HG02840 (cell line): Measurements from ENCODE around the gene STARD7.
"Not testable (repeated sequence)": the region's sequence is repeated elsewhere in the genome, so short reads cannot be mapped to it uniquely, and the experiment has no call there.

Experiments
- ATAC-seq: cut with Tn5 transposase; IDR thresholded peaks from one replicate; pipeline ENCODE4 v1.9.1; 2021; ENCODE audit warnings: mild to moderate bottlenecking, moderate library complexity, moderate number of reproducible peaks; ENCODE audit not compliant: unreplicated experiment, low FRiP score

The STARD7 gene

DNA sequence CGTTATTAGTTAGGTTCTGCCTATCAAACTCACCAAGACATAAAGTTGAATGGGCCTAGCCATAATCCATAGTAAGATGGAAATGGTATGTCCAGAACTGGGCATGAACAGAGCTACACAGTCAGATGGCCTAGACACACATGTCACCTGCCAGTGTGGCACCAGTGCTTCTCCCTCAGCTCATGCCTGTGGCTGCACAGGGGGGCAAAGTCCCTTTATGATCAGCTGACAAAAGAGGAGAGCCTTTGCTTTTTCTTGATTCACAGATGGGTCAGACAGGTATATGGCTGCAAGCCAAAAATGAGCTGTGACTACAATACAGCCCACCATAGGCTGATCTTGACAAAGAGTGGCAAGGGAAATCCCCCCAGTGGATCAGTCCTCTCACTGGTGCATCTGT, 28.3 kb upstream of the STARD7 start:
- ATAC-seq: no peak

DNA sequence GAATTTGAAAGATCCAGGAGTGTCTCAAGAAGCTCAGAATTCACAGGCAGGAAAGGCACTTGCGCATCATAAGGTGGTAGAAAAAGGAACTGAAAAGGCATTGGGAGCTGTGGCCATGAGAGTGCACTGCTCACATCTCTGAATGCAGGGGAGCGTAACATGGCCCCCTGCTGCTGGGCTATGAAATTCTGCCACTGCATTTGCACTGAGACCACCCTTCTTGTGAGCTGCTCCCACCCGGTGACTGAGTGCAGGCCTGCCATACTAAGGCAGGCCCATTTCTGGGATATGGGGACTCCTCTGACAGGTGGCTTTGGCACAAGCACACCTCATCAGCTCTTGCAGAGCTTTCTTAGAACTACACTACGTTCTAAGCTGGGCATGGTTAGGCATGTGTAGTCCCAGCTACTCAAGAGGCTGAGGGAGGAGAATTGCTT, 25.3 kb upstream of the STARD7 start:
- peak; percentile 72 for ATAC-seq

DNA sequence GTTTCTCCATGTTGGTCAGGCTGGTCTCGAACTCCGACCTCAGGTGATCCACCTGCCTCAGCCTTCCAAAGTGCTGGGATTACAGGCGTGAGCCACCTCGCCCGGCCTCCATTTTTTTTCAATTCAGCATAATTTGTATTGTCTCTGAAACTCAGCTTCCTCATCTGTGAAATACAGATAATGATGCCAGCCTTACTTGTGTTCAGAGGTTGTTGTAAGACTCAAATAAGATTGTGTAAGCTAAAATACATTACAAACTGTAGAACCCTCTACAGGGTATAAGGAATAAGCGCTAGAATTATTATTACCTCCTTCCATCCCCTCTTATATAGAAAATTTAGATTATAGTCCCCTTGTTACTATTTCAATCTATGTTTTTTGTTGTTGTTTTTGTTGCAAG, 24.8 kb upstream of the STARD7 start:
- no peak for ATAC-seq

DNA sequence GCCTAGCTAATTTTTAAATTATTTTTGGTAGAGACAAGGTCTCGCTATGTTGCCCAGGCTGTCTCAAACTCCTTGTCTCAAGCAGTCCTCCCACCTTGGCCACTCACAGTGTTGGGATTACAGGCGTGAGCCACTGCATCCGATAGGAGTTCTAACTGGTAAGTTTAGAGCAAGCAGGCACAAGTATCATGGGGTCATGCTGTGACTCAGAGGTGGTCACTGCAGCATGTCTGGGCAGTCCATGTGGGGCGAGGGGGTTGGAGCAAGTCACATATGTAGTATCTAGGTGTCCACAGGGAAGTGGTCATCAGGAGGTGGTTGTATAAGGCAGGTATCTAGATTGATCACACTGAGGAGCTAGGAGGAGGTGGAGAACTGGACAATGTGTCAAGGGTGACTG, 22.7 kb upstream of the STARD7 start:
- no peak for ATAC-seq

DNA sequence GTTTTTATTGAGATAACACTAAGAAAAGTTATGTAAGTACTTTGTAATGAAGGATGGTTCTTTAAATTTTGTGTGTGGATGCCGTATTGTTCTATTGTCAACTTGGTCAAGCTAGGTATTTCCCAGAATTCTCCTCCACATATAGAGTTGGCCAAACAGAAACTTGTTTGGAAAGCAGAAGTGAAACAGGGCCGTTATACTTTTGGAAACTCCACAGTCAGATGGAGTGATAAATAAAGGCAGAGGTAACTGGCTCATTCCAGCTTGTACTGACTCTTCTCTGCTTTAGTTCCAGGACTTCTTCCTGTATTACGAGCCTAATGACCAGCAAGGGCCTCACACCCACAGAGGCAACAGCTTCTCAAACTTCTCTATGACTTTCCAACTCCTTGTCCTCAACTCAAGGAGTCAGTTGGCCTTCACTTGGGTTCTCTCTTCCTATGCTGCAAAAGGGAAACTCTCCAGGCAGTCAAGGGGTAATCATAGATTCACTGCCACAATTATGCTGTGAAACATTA, 16.4 kb upstream of the STARD7 start:
- ATAC-seq: peak; percentile 62

DNA sequence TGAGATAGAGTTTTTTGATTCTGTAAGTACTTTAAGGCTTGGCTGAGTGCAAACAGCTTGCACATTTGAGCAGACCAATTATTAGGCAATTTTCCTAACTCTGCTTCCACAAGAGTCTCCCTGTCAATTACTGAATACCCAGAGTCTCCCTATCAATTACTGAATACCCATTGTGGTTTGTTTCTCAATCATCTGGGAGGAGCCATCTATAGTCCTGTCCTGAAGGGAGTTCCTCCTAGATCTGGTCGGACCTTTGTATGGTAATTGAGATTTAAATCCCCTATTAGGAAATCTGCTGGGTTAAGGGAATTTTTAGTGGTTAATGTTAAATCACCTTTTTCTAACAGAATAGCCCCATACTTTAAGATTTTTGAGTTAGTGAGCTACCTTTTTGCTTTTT, 12.5 kb upstream of the STARD7 start:
- not testable (repeated sequence) for ATAC-seq

DNA sequence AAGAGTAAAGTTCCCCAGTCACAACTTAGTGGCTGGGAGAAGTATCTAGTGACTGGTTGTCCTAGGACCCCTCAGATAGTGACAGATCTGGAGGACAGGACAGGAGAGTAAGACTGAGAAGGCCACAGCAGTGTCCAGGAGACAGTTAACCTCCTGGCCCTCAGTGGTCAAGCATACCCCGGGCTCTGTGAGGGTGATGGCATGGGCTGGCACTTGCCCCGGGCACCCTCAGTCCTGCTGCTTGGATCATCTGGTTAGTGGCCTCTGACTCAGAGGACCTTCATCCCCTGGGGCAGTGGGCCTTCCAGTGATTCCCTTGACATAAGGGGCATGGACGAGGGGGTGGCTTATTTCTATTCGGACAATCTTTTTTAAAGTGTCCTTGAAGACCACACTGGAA, 11.3 kb upstream of the STARD7 start:
- not testable (repeated sequence) for ATAC-seq

DNA sequence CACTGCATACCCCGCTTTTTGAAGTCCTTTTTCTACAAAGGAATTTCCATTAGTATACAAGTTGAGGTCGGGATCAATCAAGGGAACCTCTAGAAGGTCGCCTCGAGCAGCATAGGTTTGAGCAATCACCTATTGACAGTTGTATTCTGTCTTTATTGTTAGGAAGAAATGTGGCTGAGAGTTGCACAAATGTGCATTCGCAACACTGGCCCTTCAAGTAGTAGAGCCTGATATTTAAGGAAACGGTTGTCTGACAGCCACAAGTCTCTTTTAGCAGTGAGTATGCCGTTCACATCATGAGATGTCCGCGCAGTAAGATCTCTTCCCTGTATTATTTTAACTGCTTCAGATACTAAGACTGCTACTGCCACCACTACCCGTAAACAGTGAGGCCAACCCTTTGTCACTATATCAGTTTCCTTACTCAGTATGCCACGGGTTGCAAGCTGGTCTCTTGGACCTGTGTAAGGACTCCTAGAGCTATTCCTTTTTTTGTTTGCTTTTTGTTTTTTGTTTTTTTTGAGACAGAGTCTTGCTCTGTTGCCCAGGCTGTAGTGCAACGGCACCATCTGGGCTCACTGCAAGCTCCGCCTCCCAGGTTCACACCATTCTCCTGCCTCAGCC, 10.0 kb upstream of the STARD7 start:
- no peak for ATAC-seq

DNA sequence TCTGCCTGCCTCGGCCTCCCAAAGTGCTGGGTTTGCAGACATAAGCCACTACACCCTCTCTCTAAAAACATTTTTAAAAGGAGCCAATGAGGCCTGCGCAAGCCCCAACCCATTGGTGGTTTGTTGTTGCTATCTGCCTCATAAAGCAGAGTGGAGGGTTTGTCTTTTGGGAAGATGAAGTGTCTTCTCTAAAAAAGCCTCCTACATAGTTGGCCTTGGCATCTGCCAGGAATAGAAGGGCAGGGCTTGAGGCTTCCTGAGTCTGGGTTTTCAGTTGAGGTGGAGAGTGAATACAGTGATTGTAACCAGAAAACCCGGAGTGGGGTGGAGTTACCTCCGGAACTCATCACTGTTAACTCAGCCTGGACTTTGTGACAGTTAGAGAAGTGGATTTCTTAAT, 5.9 kb upstream of the STARD7 start:
- no peak for ATAC-seq

DNA sequence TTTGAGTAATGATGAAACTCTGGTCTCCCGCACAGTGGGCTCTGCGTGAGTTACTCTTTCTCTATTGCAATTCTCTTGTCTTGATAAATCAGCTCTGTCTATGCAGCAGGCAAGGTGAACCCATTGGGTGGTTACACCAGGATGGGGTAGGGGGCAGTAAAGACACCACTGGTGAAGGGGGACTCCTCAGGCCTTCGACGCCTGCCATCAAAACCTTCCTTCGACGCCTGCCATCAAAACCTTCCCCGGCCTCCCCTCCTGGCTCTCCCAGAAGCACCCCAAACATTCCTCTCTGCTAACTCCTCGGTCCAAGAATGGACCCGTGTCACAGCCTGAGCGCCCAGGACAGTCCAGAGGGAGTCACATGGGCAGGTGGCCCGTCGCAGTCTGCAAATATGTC, 4.8 kb upstream of the STARD7 start:
- no peak for ATAC-seq

DNA sequence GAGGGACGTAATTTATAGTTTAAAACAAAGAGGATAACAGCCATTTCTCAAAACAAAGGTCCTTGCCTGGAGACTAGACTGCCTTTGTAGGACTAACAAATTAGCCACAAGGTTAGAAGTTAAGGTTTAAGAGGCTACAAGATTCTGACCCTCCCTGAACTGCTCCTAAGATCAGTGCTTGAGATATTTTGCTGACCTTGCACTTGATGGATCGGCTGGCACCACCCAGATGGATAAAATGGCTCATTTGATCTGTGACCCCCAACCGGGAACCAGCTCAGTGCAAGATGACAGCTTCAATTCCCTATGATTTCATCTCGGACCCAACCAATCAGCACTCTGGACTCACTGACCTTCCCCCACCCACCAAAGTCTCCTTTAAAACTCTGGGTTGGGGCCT, 3.7 kb upstream of the STARD7 start:
- no peak for ATAC-seq

DNA sequence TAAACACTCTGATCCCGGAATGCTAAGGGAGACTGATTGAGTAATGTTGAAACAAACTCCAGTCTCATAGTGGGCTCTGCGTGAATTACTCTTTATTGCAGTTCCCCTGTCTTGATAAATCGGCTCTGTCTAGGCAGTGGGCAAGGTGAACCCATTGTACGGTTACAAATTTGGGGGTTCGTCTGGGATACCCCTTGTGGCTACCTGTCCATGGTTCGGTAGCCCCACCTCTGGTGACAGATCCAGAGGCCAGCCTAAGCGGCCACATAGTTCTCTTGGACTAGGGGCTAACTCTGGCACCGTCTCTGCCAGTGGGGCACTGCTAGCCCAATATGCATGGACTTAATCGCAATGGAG, 1.1 kb upstream of the STARD7 start:
- no peak for ATAC-seq

DNA sequence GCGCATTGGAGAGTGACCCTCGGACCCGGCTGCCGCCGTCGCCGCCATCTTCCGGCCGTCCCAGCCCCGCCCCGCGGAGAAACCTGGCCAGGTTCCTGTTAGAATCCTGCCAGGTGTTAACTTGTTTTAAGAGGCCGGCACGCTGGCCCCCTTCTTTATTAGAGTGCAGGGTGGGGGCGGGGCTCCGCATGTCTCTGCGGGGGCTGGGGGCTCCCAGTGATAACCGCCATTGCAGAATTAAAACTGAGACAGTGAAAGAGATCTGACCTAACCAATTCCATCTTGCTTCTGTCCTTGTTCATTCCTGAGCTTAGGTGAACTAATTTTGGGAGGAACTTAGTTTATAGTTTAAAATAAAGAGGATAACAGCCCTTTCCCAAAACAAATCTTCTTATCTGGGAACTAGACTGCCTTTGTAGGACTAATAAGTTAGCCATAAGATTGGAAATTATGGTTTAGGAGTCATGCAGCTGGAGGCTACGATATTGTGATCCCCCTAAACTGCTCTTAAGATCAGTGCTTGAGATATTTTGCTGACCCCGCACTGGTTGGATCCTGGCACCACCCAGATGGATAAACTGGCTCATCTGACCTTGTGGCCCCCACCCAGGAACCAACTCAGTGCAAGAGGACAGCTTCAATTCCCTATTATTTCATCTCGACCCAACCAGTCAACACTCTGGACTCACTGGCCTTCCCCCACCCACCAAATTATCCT, 543 bp upstream of the STARD7 start:
- no peak for ATAC-seq

DNA sequence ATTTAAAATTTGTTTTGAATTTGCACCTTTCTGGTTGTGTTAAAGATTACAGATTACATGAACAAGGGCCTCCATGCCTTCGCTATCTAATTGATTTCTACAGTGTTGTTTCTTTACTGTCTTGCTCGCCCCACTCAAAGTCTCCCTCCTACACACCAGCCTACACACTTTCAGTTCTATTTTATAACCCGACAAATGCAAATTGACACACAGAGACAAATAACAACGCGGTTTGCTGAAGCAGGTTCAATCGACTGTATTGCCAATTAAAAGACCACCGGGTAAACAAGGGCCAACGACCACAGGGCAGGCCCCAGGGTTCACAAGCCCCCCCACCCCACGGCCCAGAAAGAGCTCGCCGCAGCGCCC, 869 bp downstream of the STARD7 start:
- ATAC-seq: peak; percentile 2

DNA sequence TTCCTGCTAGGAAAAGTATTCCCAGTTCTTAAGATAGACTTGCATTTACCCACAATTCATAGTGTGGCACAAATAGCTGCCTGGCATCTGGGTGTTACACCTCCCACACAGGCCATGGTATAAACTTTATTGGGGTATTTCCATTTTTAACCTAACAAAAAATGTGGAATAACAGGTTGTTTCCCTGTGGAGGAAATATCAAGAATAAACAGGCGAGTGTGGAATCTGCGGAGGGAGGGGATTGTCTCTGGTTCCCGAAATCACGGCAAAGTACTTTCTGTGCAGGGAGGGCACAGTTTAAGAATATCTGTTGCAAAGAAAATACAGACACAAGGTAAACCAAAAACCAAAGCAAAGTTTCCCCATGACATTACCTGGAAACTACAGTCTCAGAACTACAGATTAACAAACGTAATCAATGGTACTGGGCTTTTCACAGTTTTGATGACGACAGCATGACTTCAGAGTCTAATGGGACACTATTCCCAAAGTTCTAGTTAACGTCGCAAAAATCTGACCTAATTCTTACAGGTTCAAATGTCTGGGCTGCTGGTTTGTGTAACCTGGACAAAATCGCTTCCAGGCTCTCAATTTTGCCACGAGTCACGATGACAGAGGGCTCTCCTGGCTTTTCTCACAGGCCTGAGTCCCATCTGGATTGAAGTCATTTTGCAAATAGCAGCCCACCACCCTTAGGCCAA, 1.4 kb downstream of the STARD7 start:
- ATAC-seq: no peak

DNA sequence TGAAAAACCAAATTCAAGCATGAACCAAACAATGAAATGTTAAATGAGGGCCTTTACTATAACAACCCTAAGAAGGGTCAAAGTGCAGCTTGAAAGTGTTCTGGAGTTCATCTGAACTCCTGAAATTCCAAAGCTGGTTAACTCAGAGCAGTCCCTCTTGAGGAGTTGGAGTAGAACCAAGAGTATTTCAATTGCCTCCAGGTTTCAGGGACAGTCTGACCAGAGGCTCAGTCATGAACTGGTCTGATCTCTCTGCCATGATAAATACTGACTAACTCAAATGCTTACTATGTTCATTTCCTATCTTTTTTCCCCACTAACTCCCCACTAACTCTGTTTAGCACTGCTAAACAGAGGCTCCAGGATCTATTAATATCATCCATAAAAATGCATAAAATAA, 2.7 kb downstream of the STARD7 start:
- ATAC-seq: no peak

DNA sequence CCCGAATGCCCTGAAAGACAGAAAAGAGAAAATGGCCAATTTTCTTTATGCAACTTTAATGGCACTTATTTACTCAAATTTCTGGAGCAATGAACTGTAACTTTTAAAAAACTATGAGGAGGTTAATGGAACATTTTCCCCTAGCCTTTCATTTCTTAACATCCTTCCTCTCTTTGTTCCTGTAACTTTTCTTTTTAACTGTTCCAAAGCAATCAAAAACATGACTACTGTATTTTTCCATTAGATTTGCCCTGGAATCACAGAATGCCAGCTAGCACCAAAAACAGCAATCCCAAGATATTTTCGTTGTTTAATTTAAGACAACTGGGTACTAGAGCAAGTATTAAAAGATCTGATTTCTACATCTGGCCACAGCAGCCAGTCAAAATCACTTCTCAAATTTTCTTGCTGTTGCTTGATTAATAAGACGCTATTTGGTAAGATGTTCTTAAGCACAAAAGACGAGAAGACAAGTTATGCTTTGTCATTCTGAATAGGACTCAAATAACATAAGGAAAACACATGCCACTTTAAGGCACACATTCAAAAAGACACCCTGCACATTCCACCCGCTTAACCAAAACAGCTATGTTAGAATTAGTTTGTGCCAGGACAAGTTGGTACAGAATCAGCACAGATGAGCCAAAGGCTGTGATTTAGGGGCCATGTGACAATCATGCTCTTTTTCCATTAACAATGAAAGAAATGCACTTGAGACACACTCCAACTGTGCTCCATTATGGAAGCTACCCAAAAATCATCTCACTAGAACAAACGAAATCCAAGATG, 3.6 kb downstream of the STARD7 start:
- ATAC-seq: no peak

DNA sequence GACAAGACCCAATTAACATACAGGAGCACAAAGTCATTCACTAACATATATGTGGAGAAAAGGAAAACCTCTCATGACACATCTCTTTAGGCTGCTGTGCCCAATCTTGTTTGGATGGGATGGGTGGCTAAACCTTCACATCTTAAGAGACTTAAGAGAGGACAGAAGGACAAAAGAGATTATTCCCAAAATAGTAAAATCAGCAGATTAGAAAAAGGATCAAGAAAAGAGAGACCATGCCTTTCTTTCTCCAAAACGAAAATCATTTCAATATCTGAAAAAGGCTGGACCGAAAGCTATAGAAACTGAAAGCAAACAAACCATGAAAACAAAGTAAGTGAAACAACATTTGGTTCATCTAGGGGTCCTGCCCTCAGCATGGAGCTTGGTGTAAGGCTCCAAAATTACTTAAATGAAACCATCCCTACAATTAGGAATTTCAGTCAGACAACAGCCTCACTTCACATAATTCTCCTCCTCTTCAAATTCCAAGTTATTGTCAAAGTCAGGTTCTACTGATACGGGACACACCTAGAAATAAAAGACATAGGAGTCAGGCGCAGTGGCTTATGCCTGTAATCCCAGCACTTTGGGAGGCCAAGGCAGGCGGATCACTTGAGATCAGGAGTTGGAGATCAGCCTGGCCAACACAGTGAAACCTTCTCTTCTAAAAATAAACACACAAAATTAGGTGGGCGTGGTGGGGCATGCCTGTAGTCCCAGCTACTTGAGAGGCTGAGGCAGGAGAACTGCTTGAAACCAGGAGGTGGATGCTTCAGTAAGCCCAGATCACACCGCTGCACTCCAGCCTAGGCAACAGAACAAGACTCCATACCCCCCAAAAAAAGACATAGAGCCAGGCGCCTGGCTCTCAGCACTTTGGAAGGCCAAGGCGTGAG, 5.2 kb downstream of the STARD7 start:
- no peak for ATAC-seq

DNA sequence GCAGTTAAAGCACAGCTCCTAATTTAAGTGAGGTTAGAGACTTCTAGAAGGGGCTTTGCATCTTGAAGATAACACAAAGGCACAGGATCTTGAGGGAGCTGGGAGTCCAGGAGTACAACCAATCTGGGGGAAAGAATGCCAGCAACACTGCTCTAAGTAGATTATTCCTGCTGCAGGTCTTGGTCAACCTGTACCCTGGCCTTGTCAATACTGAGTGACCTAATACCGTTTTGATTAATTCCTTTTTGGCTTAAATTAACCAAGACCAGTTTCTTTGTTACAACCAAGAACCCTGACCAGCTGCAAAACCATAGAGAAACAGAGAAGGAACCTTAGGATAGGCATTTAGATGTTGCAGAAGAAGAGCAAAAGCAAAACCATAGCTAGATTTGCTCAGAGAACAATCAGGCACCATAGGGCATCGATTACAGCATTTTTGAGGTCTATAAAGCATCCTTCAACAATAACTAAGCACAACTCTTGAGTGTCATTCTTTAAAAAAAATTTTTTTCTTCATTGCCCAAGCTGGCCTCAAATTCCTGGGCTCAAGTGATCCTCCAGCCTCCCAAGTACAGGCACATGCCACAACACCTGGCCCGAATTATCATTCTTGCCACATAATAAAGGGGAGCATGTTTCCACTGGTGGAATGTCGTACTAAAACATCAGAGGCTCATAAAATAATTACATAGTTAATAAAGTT, 6.3 kb downstream of the STARD7 start:
- ATAC-seq: no peak
